WI38 (cell line): Measurements from ENCODE around the gene ARSA.

Experiments used
- H3K4me3 ChIP-seq: 2 replicates; pipeline ENCODE4 v1.5.1; 2011; ENCODE audit warnings: low read depth, mild to moderate bottlenecking, control low read depth, low read length
- CTCF ChIP-seq: IDR thresholded peaks from 2 replicates; pipeline ENCODE4 v1.5.1; 2012; ENCODE audit warnings: low read depth, mild to moderate bottlenecking, control low read depth, low read length

Gene ARSA

GRCh38 chr22:50606946-50607658 is 20.9 kb downstream of the ARSA start:
- no peak overlapping the region for H3K4me3 ChIP-seq
- no peak for TF ChIP-seq CTCF

GRCh38 chr22:50606165-50606945 is 21.6 kb downstream of the ARSA start:
- TF ChIP-seq CTCF = no peak
- H3K4me3 ChIP-seq = no peak overlapping the region

GRCh38 chr22:50605613-50606074 is 22.3 kb downstream of the ARSA start:
- TF ChIP-seq CTCF = no peak

GRCh38 chr22:50605002-50605612 is 22.8 kb downstream of the ARSA start:
- no peak for TF ChIP-seq CTCF
- H3K4me3 ChIP-seq = no peak overlapping the region

More at GRCh38 chr22:50605613-50606074, 22.3 kb downstream of the ARSA start:
- H3K4me3 ChIP-seq = no peak overlapping the region

- H3K4me3 ChIP-seq = no peak overlapping the region
- TF ChIP-seq CTCF = no peak
Measured at GRCh38 chr22:50604256-50605001, 23.5 kb downstream of the ARSA start.

GRCh38 chr22:50603511-50604255 is 24.3 kb downstream of the ARSA start:
- H3K4me3 ChIP-seq = no peak overlapping the region
- no peak for TF ChIP-seq CTCF
